Lung (tissue), 12 donors: ENCODE measurements around the gene CNGB1. TPM values are rescaled to one million over a fixed set of nuclear protein-coding genes. Genes with fewer than 3 reads are reported as not detected.

Source experiments
- ATAC-seq: fragments of 200-7000 bp; cut with Tn5 transposase; one replicate; pipeline ENCODE4 v1.9.1; 2020; ENCODE audit warnings: moderate number of reproducible peaks; ENCODE audit not compliant: insufficient read depth, low FRiP score
- DNase-seq, 3 donors: peaks; one replicate each; pipeline ENCODE4 v3.0.0-alpha.2; 2013 to 2017
- H3K27ac ChIP-seq, 2 donors: one replicate each; pipeline ENCODE4 v1.5.1; 2013; ENCODE audit warnings: mild to moderate bottlenecking in 2 of 2, moderate library complexity in 2 of 2, control low read depth in 1 of 2, inconsistent platforms in 1 of 2, low read depth in 1 of 2, low read length in 1 of 2
- H3K27me3 ChIP-seq, 3 donors: one replicate each; pipeline ENCODE4 v1.5.1; 2013; ENCODE audit warnings: low read length in 2 of 3; ENCODE audit not compliant: control insufficient read depth in 3 of 3, insufficient read depth in 3 of 3
- H3K36me3 ChIP-seq, 4 donors: one replicate each; pipeline ENCODE4 v1.5.1; 2013; ENCODE audit warnings: low read length in 4 of 4, mild to moderate bottlenecking in 1 of 4, moderate library complexity in 1 of 4; ENCODE audit not compliant: control insufficient read depth in 4 of 4, insufficient read depth in 4 of 4
- H3K4me1 ChIP-seq, 5 donors: one replicate each; pipeline ENCODE4 v1.5.1; 2013; ENCODE audit warnings: low read length in 5 of 5, mild to moderate bottlenecking in 2 of 5, moderate library complexity in 1 of 5; ENCODE audit not compliant: control insufficient read depth in 5 of 5, insufficient read depth in 5 of 5
- H3K4me3 ChIP-seq: one replicate; pipeline ENCODE4 v1.5.1; 2013; ENCODE audit warnings: mild to moderate bottlenecking, control low read depth, moderate library complexity
- H3K9ac ChIP-seq, 2 donors: one replicate each; pipeline ENCODE4 v1.5.1; 2013; ENCODE audit warnings: low read length in 2 of 2, control low read depth in 1 of 2; ENCODE audit not compliant: insufficient read depth in 1 of 2
- H3K9me3 ChIP-seq, 4 donors: one replicate each; pipeline ENCODE4 v1.5.1; 2013; ENCODE audit warnings: low read length in 3 of 4, mild to moderate bottlenecking in 1 of 4, moderate library complexity in 1 of 4; ENCODE audit not compliant: control insufficient read depth in 4 of 4, insufficient read depth in 3 of 4
- WGBS, 2 donors: extraction: QIAGEN DNeasy Blood & Tissue Kit; methylation state at CpG; one replicate each; pipeline ENCODE4 v1.1.7; 2013; 5-methylcytosine and 5-hydroxymethylcytosine counted together
- polyA plus RNA-seq, 2 donors: library from polyadenylated mRNA; stranded (reverse); fragments of 200-250 nt; gene quantifications; one replicate each; pipeline ENCODE4 v1.2.1, GENCODE V29; 2013
- total RNA-seq, 2 donors: library from RNA; depleted of rRNA in 1 of 2; stranded (reverse); fragments of >200 nt in 1 of 2; gene quantifications; one replicate each; pipeline ENCODE4 v1.2.1, GENCODE V29; 2014 to 2021
- TF ChIP-seq, protein P1 (sequence below): IDR thresholded peaks from 2 replicates; pipeline ENCODE4 v1.5.1; 2012; ENCODE audit warnings: mild to moderate bottlenecking; ENCODE audit errors: control extremely low read depth, extremely low read depth
- donor health status: control.
- donor health status: control.
- donor health status: Bipolar disorder and iron deficiency.
- donor health status: healthy.
- donor health status: DM: yes; HTN: yes; CAD: no.

CNGB1 gene
- total and polyA plus RNA-seq, 4 donors = 0.14 to 0.43 (median 0.19) TPM

DNA sequence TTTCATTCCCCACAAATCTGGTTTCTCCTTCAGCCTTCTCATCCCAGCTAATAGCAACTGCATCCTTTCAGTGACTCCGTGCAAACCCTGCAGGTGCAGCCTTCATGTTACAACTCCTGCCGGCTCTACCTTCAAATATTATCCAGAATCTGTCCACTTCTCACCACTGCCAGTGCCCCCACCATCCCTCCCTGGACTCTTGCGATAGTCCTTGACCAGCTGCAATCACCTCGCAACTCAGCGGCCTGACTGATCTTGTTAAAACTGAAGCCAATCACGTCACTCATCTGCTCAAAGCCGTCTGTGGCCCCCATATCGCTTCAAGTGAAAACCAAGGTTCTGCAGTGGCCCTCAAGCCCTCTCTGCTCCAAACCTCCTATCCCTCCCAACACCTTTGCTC, 125.8 kb downstream of the CNGB1 start:
- ATAC-seq (no peak), DNase-seq (no peak)
- H3K9me3 ChIP-seq = no peaks in the 10 kb centered on the region
- H3K4me3 ChIP-seq = no peak overlapping the region
- no peaks in the 10 kb centered on the region for H3K4me1 ChIP-seq
- TF ChIP-seq, protein P1, sequence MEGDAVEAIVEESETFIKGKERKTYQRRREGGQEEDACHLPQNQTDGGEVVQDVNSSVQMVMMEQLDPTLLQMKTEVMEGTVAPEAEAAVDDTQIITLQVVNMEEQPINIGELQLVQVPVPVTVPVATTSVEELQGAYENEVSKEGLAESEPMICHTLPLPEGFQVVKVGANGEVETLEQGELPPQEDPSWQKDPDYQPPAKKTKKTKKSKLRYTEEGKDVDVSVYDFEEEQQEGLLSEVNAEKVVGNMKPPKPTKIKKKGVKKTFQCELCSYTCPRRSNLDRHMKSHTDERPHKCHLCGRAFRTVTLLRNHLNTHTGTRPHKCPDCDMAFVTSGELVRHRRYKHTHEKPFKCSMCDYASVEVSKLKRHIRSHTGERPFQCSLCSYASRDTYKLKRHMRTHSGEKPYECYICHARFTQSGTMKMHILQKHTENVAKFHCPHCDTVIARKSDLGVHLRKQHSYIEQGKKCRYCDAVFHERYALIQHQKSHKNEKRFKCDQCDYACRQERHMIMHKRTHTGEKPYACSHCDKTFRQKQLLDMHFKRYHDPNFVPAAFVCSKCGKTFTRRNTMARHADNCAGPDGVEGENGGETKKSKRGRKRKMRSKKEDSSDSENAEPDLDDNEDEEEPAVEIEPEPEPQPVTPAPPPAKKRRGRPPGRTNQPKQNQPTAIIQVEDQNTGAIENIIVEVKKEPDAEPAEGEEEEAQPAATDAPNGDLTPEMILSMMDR = no peak
- WGBS, 2 donors = 84 to 90% methylated on average over 8 of the region's 8 CpGs
- H3K27me3 ChIP-seq = no peaks in the 10 kb centered on the region
- H3K36me3 ChIP-seq = no peaks in the 10 kb centered on the region
- no peak overlapping the region for H3K27ac ChIP-seq
- H3K9ac ChIP-seq = no peak overlapping the region

DNA sequence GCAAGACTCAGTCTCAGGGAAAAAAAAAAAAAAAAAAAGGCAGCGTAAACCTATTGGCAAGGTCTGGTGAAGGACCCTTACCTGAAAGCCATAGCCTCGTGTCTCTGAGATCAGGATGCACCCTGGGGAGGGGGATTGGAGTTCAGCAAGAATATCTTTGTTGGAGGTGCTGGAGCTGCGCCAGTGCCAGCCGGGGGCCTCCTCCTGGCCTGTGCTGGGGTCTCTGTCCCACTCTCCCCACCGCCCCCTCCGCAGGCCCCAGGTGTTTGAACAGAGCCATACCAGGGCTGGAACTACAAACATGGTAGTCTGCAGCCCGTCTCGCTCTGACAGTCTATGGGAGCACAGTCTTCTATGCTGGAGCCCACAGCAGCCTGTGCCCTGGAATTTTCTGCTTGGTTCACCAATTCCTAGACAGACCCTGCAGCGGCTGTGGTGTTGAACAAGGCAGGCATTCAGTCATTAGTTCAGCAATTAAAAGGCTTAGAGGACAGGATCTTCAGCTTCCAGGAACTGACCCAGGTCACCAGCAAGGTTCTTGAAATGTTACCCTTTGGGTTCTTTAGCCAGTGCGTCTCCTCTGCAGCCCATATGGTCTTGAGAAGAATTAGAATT, 126.4 kb downstream of the CNGB1 start:
- H3K9me3 ChIP-seq = no peaks in the 10 kb centered on the region
- TF ChIP-seq, protein P1 = no peak
- no peaks in the 10 kb centered on the region for H3K4me1 ChIP-seq
- WGBS, 2 donors = 91 to 97% methylated on average over 10 of the region's 10 CpGs
- DNase-seq = no peak
- no peak for ATAC-seq
- H3K9ac ChIP-seq = no peak overlapping the region
- no peaks in the 10 kb centered on the region for H3K36me3 ChIP-seq
- no peak overlapping the region for H3K27ac ChIP-seq
- no peak overlapping the region for H3K4me3 ChIP-seq
- no peaks in the 10 kb centered on the region for H3K27me3 ChIP-seq

GRCh38 chr16:57843400-57843799, 127.5 kb downstream of the CNGB1 start:
- no peaks in the 10 kb centered on the region for H3K27me3 ChIP-seq
- no peaks in the 10 kb centered on the region for H3K36me3 ChIP-seq
- TF ChIP-seq, protein P1 = no peak
- no peak for DNase-seq
- no peak overlapping the region for H3K27ac ChIP-seq
- H3K9me3 ChIP-seq = no peaks in the 10 kb centered on the region
- 95 to 100% methylated on average over 1 of the region's 1 CpG for WGBS, 2 donors
- no peak overlapping the region for H3K9ac ChIP-seq
- H3K4me3 ChIP-seq = no peak overlapping the region
- ATAC-seq = no peak
- no peaks in the 10 kb centered on the region for H3K4me1 ChIP-seq

- H3K9ac ChIP-seq = no peak overlapping the region
- TF ChIP-seq, protein P1 = no peak
- no peak for ATAC-seq
- H3K27me3 ChIP-seq = no peaks in the 10 kb centered on the region
- DNase-seq = no peak
- H3K4me1 ChIP-seq = no peaks in the 10 kb centered on the region
- no peak overlapping the region for H3K4me3 ChIP-seq
- H3K27ac ChIP-seq = no peak overlapping the region
- no peaks in the 10 kb centered on the region for H3K9me3 ChIP-seq
- H3K36me3 ChIP-seq = no peaks in the 10 kb centered on the region
- WGBS, 2 donors = 93% methylated on average over 5 of the region's 5 CpGs
Observed at GRCh38 chr16:57842601-57843000, 128.3 kb downstream of the CNGB1 start.
